Stomach (tissue), 9 donors: ENCODE measurements around the gene GATA6. TPM values are rescaled to one million over a fixed set of nuclear protein-coding genes. Genes with fewer than 3 reads are reported as not detected.

ENCODE experiments used
- DNase-seq, 2 donors: peaks; one replicate each; pipeline versions ENCODE4 v3.0.0 to v3.0.0-alpha.2; 2013 to 2019
- H3K27ac ChIP-seq, 5 donors: fragments of 200-600 bp in 4 of 5; sonication (generic) in 4 of 5; one replicate each; pipeline ENCODE4 v1.5.1; 2013 to 2019; ENCODE audit warnings: mild to moderate bottlenecking in 1 of 5, moderate library complexity in 1 of 5
- H3K27me3 ChIP-seq, 3 donors: fragments of 200-600 bp; sonication (generic); one replicate each; pipeline ENCODE4 v1.5.1; 2017 to 2019; ENCODE audit warnings: mixed run types in 1 of 3
- H3K36me3 ChIP-seq, 4 donors: fragments of 200-600 bp; sonication (generic); 1 replicate in 3 of 4; 2 replicates in 1 of 4; pipeline ENCODE4 v1.5.1; 2016 to 2019
- H3K4me1 ChIP-seq, 4 donors: fragments of 200-600 bp; sonication (generic); one replicate each; pipeline ENCODE4 v1.5.1; 2016 to 2019
- H3K4me3 ChIP-seq, 4 donors: fragments of 200-600 bp; sonication (generic) in 3 of 4; one replicate each; pipeline ENCODE4 v1.5.1; 2016 to 2019; ENCODE audit warnings: mild to moderate bottlenecking in 1 of 4
- H3K9me3 ChIP-seq, 4 donors: fragments of 200-600 bp; sonication (generic); one replicate each; pipeline ENCODE4 v1.5.1; 2016 to 2019
- CTCF ChIP-seq, 7 experiments: fragments of 450-650 bp in 4 of 7; fragments of 200-600 bp in 3 of 7; sonication (generic) in 3 of 7; IDR thresholded peaks; one replicate each; pipeline ENCODE4 v1.5.1; 2016 to 2019; ENCODE audit warnings: antibody characterized with exemption in 7 of 7, control low read depth in 2 of 7, mild to moderate bottlenecking in 1 of 7
- EP300 ChIP-seq: sonication (generic); formaldehyde crosslinking; IDR thresholded peaks from one replicate; pipeline ENCODE4 v1.6.1; 2017; ENCODE audit warnings: antibody characterized with exemption
- POLR2A ChIP-seq, 4 donors: fragments of 450-650 bp; IDR thresholded peaks; one replicate each; pipeline ENCODE4 v1.6.1; 2016; ENCODE audit warnings: antibody characterized with exemption in 4 of 4, control low read depth in 2 of 4, mild to moderate bottlenecking in 1 of 4, moderate library complexity in 1 of 4
- POLR2AphosphoS5 ChIP-seq, 3 donors: sonication (generic); formaldehyde crosslinking; IDR thresholded peaks; one replicate each; pipeline ENCODE4 v1.6.1; 2016; ENCODE audit warnings: antibody characterized with exemption in 3 of 3
- WGBS, 5 donors: extraction: QIAGEN DNeasy Blood & Tissue Kit in 3 of 5; methylation state at CpG; one replicate each; pipeline versions ENCODE4 v1.1.5 to v1.1.7; 2013 to 2018; 5-methylcytosine and 5-hydroxymethylcytosine counted together
- intact Hi-C: fragments of 100-400 bp; cut with DNase I; formaldehyde crosslinking; loops from one replicate; pipeline ENCODE4 v1.15.1; 2023; ENCODE audit warnings: low total_unique reads
- polyA plus RNA-seq, 3 donors: library from polyadenylated mRNA; stranded (reverse); fragments of 200-250 nt; gene quantifications; one replicate each; pipeline ENCODE4 v1.2.3, GENCODE V29; 2013
- total RNA-seq, 5 donors: library from RNA; depleted of rRNA; stranded (reverse); fragments of >200 nt; gene quantifications; one replicate each; pipeline versions ENCODE4 v1.1.0 to v1.2.3, GENCODE V29; 2014 to 2016
- donor health status: healthy with polysubstance abuse.
- donor health status: Bipolar disorder and iron deficiency.
- donor health status: healthy.

Gene GATA6
- total and polyA plus RNA-seq, 8 donors = 11.9 to 194 (median 75.7) TPM

GRCh38 chr18:22172120-22172582 is 2.8 kb downstream of the GATA6 start:
- DNase-seq = no peak
- no peak for TF ChIP-seq EP300
- TF ChIP-seq POLR2A (IDR thresholded peaks at IDR 0.05) = no peak
- no peak for TF ChIP-seq POLR2AphosphoS5 (IDR thresholded peaks at IDR 0.05)
- no peak for TF ChIP-seq CTCF (IDR thresholded peaks at IDR 0.05)
- Histone ChIP-seq H3K36me3 (peaks cover 10 to 29% (median 24%) of the 10 kb centered on the region in 4 donors), H3K4me1 (peaks cover 8 to 50% (median 40%) of the 10 kb centered on the region in 4 donors), H3K27ac (peak overlapping the region; percentile 78 to 97 (median 95)), H3K27me3 (peaks cover 7 to 96% (median 60%) of the 10 kb centered on the region in 3 donors), H3K9me3 (no peaks in the 10 kb centered on the region), H3K4me3 (peak overlapping the region; percentile 67 to 89 (median 80))
- 23 to 28% (median 23%) methylated on average over 19 to 34 of the region's 34 CpGs for WGBS, 5 donors
- intact Hi-C loops = no loop called here

GRCh38 chr18:22172594-22173049 is 3.2 kb downstream of the GATA6 start:
- peak overlapping the region; percentile 67 to 89 (median 80) for H3K4me3 ChIP-seq
- peaks cover 6 to 96% (median 55%) of the 10 kb centered on the region in 3 donors for H3K27me3 ChIP-seq
- 25 to 51% (median 44%) methylated on average over 7 of the region's 7 CpGs for WGBS, 5 donors
- peaks cover 8 to 48% (median 39%) of the 10 kb centered on the region in 4 donors for H3K4me1 ChIP-seq
- TF ChIP-seq POLR2A (IDR thresholded peaks at IDR 0.05) (no peak), POLR2AphosphoS5 (IDR thresholded peaks at IDR 0.05) (peak in 1 of 3 donors; percentile 4), CTCF (IDR thresholded peaks at IDR 0.05) (no peak)
- intact Hi-C loops = no loop called here
- peak overlapping the region; percentile 78 to 97 (median 95) for H3K27ac ChIP-seq
- no peaks in the 10 kb centered on the region for H3K9me3 ChIP-seq
- peaks cover 10 to 34% (median 25%) of the 10 kb centered on the region in 4 donors for H3K36me3 ChIP-seq
- DNase-seq = no peak

- peak overlapping the region; percentile 67 to 89 (median 80) for H3K4me3 ChIP-seq
- whole genome bisulfite sequencing, 5 donors = 21 to 48% (median 34%) methylated on average over 22 of the region's 22 CpGs
- intact Hi-C loops = no loop called here
Measured at GRCh38 chr18:22173221-22173927, 4.0 kb downstream of the GATA6 start.

More at GRCh38 chr18:22173221-22173927, 4.0 kb downstream of the GATA6 start:
- Histone ChIP-seq H3K27ac (peak overlapping the region; percentile 78 to 97 (median 95)), H3K4me1 (peaks cover 8 to 41% (median 32%) of the 10 kb centered on the region in 4 donors), H3K27me3 (peaks cover under 1 to 96% (median 48%) of the 10 kb centered on the region in 3 donors), H3K9me3 (no peaks in the 10 kb centered on the region), H3K36me3 (peaks cover 10 to 34% (median 25%) of the 10 kb centered on the region in 4 donors)
- TF ChIP-seq POLR2AphosphoS5 (IDR thresholded peaks at IDR 0.05) (no peak), POLR2A (IDR thresholded peaks at IDR 0.05) (no peak), EP300 (no peak), CTCF (IDR thresholded peaks at IDR 0.05) (no peak)
- no peak for DNase-seq
